Renal pelvis (tissue), 4 donors: ENCODE data around the gene ADAMTSL2. TPM values are rescaled to one million over a fixed set of nuclear protein-coding genes. Genes with fewer than 3 reads are reported as not detected.

ENCODE experiments used
- DNase-seq: peaks from one replicate; pipeline ENCODE4 v3.0.0-alpha.2; 2013
- polyA plus RNA-seq, 3 donors: library from polyadenylated mRNA; unstranded; fragments of 120-200 nt; gene quantifications; one replicate each; pipeline ENCODE4 v1.2.1, GENCODE V29; 2013; ENCODE audit not compliant: insufficient read length in 3 of 3

Gene ADAMTSL2
- polyA plus RNA-seq, 3 donors = 1.5 to 1.9 (median 1.6) TPM

- no peak for DNase-seq
Observed at GRCh38 chr9:133585481-133586351, 51.2 kb downstream of the ADAMTSL2 start.

GRCh38 chr9:133587051-133587450 lies 52.5 kb downstream of the ADAMTSL2 start:
- DNase-seq = no peak

- no peak for DNase-seq
Observed at GRCh38 chr9:133587466-133587865, 53.0 kb downstream of the ADAMTSL2 start.

- no peak for DNase-seq
Observed at GRCh38 chr9:133589454-133590227, 55.1 kb downstream of the ADAMTSL2 start.

GRCh38 chr9:133590231-133590855 lies 55.8 kb downstream of the ADAMTSL2 start:
- DNase-seq = no peak

- DNase-seq = no peak
Observed at GRCh38 chr9:133591116-133591910, 56.8 kb downstream of the ADAMTSL2 start.

GRCh38 chr9:133591985-133592384 lies 57.5 kb downstream of the ADAMTSL2 start:
- no peak for DNase-seq

- no peak for DNase-seq
Observed at GRCh38 chr9:133592731-133593409, 58.4 kb downstream of the ADAMTSL2 start.

GRCh38 chr9:133593587-133594253 lies 59.2 kb downstream of the ADAMTSL2 start:
- DNase-seq = no peak

- no peak for DNase-seq
Observed at GRCh38 chr9:133594310-133594709, 59.8 kb downstream of the ADAMTSL2 start.

- no peak for DNase-seq
Observed at GRCh38 chr9:133595910-133596309, 61.4 kb downstream of the ADAMTSL2 start.

GRCh38 chr9:133597316-133597957 lies 62.9 kb downstream of the ADAMTSL2 start:
- no peak for DNase-seq

GRCh38 chr9:133598978-133599377 lies 64.5 kb downstream of the ADAMTSL2 start:
- DNase-seq = no peak

- DNase-seq = no peak
Observed at GRCh38 chr9:133599470-133600173, 65.1 kb downstream of the ADAMTSL2 start.

GRCh38 chr9:133600739-133601138 lies 66.2 kb downstream of the ADAMTSL2 start:
- no peak for DNase-seq

- no peak for DNase-seq
Observed at GRCh38 chr9:133601746-133602145, 67.2 kb downstream of the ADAMTSL2 start.

GRCh38 chr9:133602277-133602676 lies 67.8 kb downstream of the ADAMTSL2 start:
- DNase-seq = no peak

- no peak for DNase-seq
Observed at GRCh38 chr9:133603135-133603927, 68.8 kb downstream of the ADAMTSL2 start.
